Mammary epithelial cell (primary cell): ENCODE data around the gene SAG.

Experiments used
- EZH2 ChIP-seq: IDR thresholded peaks from 2 replicates; pipeline ENCODE4 v1.6.1; 2012; ENCODE audit warnings: low read length, inconsistent platforms, borderline replicate concordance
- TF ChIP-seq, protein P1 (sequence below), 2 donors: IDR thresholded peaks in 1 of 2; conservative IDR thresholded peaks in 1 of 2; 2 replicates each; pipeline ENCODE4 v1.5.1; 2011 to 2012; ENCODE audit warnings: inconsistent platforms in 2 of 2, low read length in 2 of 2, mild to moderate bottlenecking in 2 of 2, control low read depth in 1 of 2, low read depth in 1 of 2; ENCODE audit not compliant: insufficient read depth in 1 of 2; ENCODE audit errors: extremely low read depth in 1 of 2

DNA sequence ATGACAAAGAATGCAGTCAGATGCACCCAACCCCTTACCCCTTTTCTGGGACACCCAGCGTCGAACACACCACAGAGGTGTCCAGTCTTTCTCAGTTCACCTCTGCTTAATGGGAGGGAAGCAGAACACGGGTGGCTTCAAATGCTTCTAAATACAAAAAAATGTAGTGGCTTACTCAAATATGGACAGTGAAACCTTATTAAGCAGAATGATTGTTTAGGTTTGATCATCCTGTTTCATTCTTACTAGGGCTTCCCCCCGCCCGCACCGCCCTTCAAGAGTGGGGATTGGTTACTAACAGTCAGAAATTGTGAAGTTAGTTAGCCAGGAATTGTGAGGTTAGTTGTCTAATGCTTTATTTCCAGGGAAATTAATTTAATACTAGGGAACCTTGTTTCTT is 34.5 kb upstream of the SAG start:
- TF ChIP-seq, protein P1, sequence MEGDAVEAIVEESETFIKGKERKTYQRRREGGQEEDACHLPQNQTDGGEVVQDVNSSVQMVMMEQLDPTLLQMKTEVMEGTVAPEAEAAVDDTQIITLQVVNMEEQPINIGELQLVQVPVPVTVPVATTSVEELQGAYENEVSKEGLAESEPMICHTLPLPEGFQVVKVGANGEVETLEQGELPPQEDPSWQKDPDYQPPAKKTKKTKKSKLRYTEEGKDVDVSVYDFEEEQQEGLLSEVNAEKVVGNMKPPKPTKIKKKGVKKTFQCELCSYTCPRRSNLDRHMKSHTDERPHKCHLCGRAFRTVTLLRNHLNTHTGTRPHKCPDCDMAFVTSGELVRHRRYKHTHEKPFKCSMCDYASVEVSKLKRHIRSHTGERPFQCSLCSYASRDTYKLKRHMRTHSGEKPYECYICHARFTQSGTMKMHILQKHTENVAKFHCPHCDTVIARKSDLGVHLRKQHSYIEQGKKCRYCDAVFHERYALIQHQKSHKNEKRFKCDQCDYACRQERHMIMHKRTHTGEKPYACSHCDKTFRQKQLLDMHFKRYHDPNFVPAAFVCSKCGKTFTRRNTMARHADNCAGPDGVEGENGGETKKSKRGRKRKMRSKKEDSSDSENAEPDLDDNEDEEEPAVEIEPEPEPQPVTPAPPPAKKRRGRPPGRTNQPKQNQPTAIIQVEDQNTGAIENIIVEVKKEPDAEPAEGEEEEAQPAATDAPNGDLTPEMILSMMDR (conservative IDR thresholded peaks at IDR 0.05 in 1 of 2, IDR thresholded peaks at IDR 0.05 in 1 of 2; ENCODE audit: extremely low read depth in 1 of 2, insufficient read depth in 1 of 2, low read depth in 1 of 2, low read length in 2 of 2): no peak
- TF ChIP-seq EZH2: no peak
